Stimulated activated CD4-positive, alpha-beta T cell treated with anti-CD3 and anti-CD28 coated beads, Interleukin-1b, Interleukin-23, amount 100 ng/mL, for 1 hour (primary cell): ENCODE measurements around the gene GDF9.

ENCODE experiments used
- DNase-seq, 2 donors: peaks; one replicate each; pipeline ENCODE4 v3.0.0-alpha.2; 2020; ENCODE audit warnings: low read depth in 2 of 2

GDF9 gene

GRCh38 chr5:132838516-132839282, 27.6 kb downstream of the GDF9 start:
- DNase-seq: no peak

GRCh38 chr5:132837868-132838267, 28.4 kb downstream of the GDF9 start:
- DNase-seq: no peak

GRCh38 chr5:132836852-132837251, 29.4 kb downstream of the GDF9 start:
- DNase-seq: no peak

- no peak for DNase-seq
Observed at GRCh38 chr5:132834057-132834456, 32.2 kb downstream of the GDF9 start.

DNA sequence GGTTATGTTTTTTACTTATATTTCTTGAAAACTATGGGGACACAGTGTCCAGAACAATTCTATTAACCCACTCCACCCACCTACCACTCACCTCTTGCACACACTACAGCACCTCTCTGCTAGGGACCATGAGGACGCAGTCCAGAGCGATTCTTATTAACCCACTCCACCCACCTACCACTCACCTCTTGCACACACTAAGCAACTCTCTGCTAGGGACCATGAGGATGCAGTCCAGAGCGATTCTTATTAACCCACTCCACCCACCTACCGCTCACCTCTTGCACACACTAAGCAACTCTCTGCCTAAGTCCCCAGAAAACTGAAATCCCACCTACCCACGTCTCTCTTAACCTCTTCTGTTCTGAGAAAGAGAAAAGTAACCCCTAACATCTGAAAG, 33.7 kb downstream of the GDF9 start:
- DNase-seq: no peak

DNA sequence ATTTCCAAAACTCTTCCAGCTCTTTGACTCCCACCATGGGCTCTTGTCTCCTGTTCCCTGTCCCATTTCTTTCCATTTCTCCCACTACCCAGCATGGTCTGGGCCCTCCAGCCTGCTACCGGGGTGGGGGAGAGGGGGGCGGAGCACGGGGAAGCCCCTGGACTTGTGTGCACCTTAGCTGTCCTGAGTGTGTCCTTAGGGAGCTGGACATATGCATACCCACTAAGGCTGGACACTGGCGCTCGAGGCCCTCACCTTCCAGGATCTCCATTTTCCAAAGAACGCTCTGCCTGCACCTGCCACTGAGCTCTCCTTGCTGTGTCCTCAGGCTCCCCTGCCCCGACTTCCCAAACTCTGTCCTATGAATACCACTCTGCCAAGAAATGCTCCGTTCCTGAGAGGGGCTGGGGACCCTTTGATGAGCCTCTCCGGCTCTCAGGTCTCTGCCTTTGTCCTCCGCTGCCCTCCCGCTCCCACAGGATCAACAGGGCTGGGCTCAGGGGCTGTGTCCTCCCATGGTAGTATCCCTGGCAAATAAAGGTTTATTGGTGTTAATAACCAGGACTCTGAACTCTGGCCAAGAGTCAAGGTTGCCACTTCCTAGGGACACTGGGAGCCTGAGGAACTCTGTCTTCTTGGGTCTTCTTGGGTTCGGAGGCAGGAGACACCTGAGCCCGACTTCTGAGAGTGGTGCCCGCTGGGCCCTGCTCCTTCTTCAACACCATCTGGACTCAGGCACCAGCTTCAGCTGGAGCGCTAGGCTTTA, 35.0 kb downstream of the GDF9 start:
- no peak for DNase-seq

DNA sequence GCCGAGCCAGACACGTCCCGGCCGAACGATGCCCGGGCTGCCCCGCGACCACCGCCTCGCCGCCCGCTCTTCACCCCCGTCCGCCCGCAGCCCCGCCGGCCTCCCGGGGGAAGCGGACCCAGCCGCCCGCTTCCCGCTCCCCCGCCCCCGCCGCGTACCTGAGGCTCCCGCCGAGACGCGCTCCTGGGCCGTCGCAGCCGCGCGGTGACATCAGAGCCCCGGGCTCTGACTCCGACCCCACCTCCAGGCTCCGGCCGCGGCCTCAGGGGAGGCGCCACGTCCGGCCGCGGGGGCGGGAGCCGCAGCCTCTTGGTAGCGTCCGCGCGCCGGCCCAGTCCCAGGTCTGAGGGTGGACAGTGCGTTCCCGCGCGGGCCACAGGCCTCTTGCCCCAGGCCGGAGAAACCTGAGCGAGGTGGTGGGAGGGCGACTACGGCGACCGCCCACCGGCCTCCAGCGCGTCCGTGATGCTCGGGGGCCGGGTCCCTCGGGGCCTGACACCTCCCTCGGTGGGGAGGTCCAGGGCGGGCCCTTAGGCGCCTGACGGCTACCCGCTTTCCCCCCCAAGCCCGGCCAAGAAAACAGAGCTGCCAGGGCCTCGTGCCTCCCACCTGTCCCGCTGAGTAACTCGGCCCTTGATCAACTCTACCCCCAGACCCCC, 35.7 kb downstream of the GDF9 start, which contains the start of gene SHROOM1:
Gene SHROOM1 (minus strand): TSS at position 212 of the 659 bp plus-strand sequence. CDS start 4,507 bp downstream, outside the sequence.
- DNase-seq: no peak

GRCh38 chr5:132829742-132830435, 36.4 kb downstream of the GDF9 start:
- peak; percentile 27 to 52 for DNase-seq

DNA sequence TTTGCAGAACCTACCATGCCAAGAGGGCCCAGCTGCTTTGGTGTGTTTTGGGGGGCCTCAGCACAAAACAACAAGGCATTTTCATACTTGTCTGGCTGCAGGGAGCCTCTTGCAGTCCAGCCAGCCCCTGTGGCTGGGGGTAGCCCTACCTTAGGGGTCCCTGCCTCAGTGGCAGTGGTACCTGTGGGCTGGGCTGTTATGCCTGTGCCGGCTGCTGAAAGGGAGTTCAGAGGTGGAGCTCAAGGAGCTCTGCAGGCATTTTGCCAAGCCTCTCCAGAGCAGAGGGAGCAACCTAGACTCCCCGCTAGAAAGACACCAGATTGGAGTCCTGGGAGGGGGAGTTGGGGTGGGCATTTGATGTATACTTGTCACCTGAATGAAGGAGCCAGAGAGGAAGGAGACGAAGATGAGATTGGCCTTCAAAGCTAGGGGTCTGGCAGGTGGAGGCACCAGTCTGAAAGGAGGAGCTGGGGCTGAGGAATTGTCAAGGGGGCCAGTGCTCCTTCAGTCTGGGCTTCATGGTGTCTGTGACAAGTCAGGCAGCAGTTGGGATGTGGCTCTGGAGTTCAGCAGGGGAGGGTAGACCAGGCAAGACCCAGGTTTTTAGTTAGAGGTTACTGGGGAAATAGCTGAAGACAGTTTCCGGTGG, 37.3 kb downstream of the GDF9 start:
- DNase-seq: no peak

DNA sequence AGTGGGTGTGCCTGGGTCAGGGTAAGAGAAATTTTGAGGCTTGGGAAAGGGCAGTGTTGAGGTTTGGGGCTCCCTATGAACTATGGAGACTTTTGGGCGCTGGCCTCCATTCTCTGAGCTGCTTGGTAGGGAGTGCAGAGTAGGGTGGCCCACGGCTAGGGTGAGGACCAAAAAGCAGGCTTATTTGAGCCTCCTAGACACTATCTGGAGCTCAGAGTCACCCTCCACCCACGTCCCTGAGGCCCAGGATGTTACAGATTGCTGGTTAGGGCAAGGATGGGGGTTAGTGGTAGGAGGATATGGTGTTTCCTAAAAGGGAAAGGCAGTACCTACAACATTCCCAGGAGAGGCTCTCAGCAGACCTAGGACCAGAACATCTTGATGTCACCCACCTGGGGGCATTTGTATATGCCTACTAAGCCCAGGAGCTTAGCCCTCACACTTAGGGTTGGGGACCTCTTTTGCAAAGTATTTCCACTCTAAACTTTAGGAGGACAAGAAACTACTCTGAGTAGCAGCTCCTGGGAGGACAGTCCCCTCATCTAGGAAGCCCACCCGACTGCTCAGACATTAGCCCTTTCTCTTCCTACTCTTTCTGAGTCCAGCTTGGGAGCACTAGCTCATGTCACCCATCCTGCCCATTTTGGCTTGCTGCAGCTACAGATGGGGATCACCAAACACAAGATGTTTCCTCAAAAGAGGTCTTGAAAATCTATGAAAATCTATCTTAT, 38.2 kb downstream of the GDF9 start:
- no peak for DNase-seq

GRCh38 chr5:132826424-132827082, 39.7 kb downstream of the GDF9 start:
- no peak for DNase-seq

DNA sequence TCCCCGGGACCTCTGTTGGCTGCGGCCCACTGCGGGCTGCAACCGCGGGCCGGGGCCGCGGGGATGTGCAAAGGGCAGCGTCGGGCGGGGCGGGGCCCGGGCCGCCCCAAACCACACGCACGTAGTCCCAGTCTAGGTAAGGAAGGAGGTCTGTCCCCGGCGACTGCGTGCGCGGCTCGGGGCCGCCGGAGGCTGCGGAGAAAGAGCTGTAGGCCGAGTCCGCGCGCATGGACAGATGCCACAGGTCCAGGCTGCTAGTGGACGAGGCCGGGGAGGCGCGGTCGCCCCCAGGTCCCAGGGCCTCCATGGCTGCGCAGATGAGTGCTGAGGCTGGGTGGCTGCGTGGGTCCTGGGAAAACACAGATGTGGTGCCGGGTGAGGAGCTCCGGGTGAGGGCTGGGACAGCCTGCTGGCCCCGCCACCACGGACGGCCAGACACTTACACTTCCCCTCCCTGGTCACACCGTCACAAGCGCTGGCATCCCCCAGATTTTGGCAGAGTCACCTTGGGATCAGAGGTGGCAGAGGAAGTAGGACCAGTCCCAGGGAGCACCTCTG, 40.4 kb downstream of the GDF9 start:
- no peak for DNase-seq

GRCh38 chr5:132825033-132825833, 41.0 kb downstream of the GDF9 start:
- no peak for DNase-seq

DNA sequence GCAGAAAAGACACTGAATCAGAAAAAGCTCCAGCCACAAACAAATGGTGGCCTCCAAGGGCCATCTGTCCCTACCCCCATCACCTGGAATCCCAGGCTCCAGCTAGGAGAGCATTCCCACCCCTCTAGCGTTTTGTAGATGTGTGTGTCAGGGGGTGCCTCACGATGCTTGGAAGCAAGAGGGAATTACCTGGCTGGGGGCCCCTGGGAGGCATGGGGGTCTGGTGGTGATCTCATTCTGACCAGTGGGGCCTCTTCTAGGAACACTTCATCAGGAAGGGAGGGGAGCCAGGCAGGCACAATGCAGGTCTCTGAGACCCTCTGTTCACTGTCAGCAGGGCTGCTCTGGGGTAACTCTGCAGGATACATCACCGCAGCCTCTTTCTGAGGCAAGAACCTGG, 41.8 kb downstream of the GDF9 start:
- DNase-seq: no peak

GRCh38 chr5:132823481-132824050, 42.7 kb downstream of the GDF9 start:
- no peak for DNase-seq

DNA sequence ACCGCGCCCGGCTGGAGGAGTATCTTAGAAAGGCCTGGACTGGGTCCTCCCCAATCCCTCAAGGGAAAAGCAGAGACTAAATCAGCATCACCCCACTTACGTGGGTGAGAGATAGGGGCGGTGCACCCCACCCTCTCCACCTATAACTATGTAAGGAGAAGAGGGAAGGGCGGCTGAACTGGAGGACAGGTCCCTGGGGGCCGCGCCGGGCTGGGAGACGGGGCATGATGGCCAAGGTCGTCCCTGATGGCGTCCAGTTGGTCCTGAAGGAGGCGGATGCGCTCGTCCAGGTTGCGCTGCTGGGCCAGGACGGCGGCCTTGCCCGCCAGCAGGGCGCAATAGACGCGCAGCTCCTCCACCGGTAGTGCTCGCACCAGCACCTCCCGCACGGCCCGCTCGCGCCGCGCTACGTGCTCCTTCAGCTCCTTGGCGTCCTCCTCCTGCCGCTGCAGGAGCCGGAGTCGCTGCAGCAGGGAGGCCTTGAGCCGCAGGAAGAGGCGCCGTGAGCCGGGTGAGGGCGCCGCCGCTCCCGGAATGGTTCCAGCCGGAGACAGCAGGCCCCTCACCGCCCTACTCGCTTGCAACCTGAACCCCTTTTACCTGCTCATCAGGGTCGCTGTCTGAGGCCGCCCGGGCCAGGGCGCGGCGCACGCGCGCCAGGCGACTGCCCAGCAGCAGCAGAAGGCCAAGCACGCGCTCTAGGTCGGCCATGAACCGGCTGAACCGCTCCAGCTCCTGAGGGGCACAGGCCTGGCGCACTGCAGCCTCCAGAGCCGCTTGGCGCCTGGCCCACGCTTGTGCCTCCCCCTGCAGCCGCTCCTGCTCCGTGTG, 43.4 kb downstream of the GDF9 start:
- no peak for DNase-seq

GRCh38 chr5:132821791-132822190, 44.5 kb downstream of the GDF9 start:
- no peak for DNase-seq

- DNase-seq: no peak
Observed at GRCh38 chr5:132821350-132821749, 44.9 kb downstream of the GDF9 start.
